NT2/D1 (cell line): ENCODE data around the gene NTSR2.

Experiments
- SUZ12 ChIP-seq: IDR thresholded peaks from 2 replicates; pipeline ENCODE4 v1.6.1; 2011; ENCODE audit not compliant: insufficient read length, insufficient read depth; ENCODE audit errors: extremely low read depth
- YY1 ChIP-seq: IDR thresholded peaks from 2 replicates; pipeline ENCODE4 v1.6.1; 2011; ENCODE audit not compliant: insufficient read length, insufficient read depth
- ZNF274 ChIP-seq: IDR thresholded peaks from 2 replicates; pipeline ENCODE4 v1.6.1; 2011; ENCODE audit warnings: mild to moderate bottlenecking, low read depth, low read length

- TF ChIP-seq SUZ12 (no peak), YY1 (no peak), ZNF274 (no peak)
Measured at GRCh38 chr2:11675423-11676112, 5.6 kb upstream of the NTSR2 start.
